Endothelial cell of umbilical vein (primary cell): ENCODE measurements around the gene VAV2. TPM values are rescaled to one million over a fixed set of nuclear protein-coding genes. Genes with fewer than 3 reads are reported as not detected.

ENCODE experiments used
- BruUV-seq: library from RNA; stranded (reverse); fragments of 400-500 nt; replicated peaks from 2 replicates; lab custom pipeline; 2021; lab: Mats Ljungman, UMichigan
- CTCF ChIA-PET: fragments of 300-600, 350-600 bp; sonication (Branson Sonifier 250); formaldehyde crosslinking; loops from one replicate; lab custom pipeline; 2021; ENCODE audit warnings: antibody characterized with exemption, inconsistent platforms; lab: Charles Lee
- POLR2A ChIA-PET: fragments of 300-600, 350-600 bp; sonication (Branson Sonifier 250); formaldehyde crosslinking; loops from one replicate; lab custom pipeline; 2021; ENCODE audit warnings: antibody characterized with exemption, inconsistent platforms; lab: Charles Lee
- DNase-seq: peaks from one replicate; pipeline ENCODE4 v3.0.0-alpha.2; 2011; ENCODE audit warnings: low read depth, low spot score
- FAIRE-seq: peaks from 2 replicates; lab custom pipeline; 2011; peaks lifted over from hg19 to GRCh38; lab: Jason Lieb, UNC
- H2AFZ ChIP-seq: 2 replicates; pipeline ENCODE4 v1.6.0; 2012; ENCODE audit warnings: low read depth, low read length, control low read depth, inconsistent platforms
- H3K27ac ChIP-seq: 2 replicates; pipeline ENCODE4 v1.5.1; 2011; ENCODE audit warnings: low read depth, mild to moderate bottlenecking, control low read depth, low read length, moderate library complexity; ENCODE audit not compliant: insufficient read depth
- H3K27me3 ChIP-seq, 2 experiments: 2 replicates each; pipeline versions ENCODE4 v1.6.0 to v1.6.1; 2011; ENCODE audit warnings: low read length in 2 of 2, mixed read lengths in 1 of 2; ENCODE audit not compliant: control insufficient read depth in 2 of 2, insufficient read depth in 2 of 2
- H3K36me3 ChIP-seq, 2 experiments: 2 replicates in 1 of 2; 3 replicates in 1 of 2; pipeline ENCODE4 v1.5.1; 2011; ENCODE audit warnings: low read length in 2 of 2, mild to moderate bottlenecking in 1 of 2, moderate library complexity in 1 of 2; ENCODE audit not compliant: control insufficient read depth in 2 of 2, insufficient read depth in 2 of 2; ENCODE audit errors: extremely low read depth in 1 of 2
- H3K4me1 ChIP-seq: 3 replicates; pipeline ENCODE4 v1.5.1; 2011; ENCODE audit warnings: mild to moderate bottlenecking, low read length; ENCODE audit not compliant: control insufficient read depth, insufficient read depth; ENCODE audit errors: extremely low read depth
- H3K4me2 ChIP-seq: 2 replicates; pipeline ENCODE4 v1.6.1; 2011; ENCODE audit warnings: low read length, control low read depth, mixed read lengths; ENCODE audit not compliant: insufficient read depth
- H3K4me3 ChIP-seq, 3 experiments: fragments of 200-600 bp in 1 of 3; sonication (generic), shearing (Covaris generic) in 1 of 3; replicated peaks in 1 of 3; 2 replicates each; pipeline ENCODE4 v1.5.1; 2011 to 2016; ENCODE audit warnings: control low read depth in 3 of 3, low read length in 3 of 3, mild to moderate bottlenecking in 2 of 3, inconsistent platforms in 1 of 3, low read depth in 1 of 3, moderate library complexity in 1 of 3; ENCODE audit not compliant: insufficient read depth in 1 of 3
- H3K79me2 ChIP-seq: 2 replicates; pipeline ENCODE4 v1.6.0; 2012; ENCODE audit warnings: low read length, inconsistent platforms; ENCODE audit not compliant: control insufficient read depth, insufficient read depth
- H3K9ac ChIP-seq: replicated peaks from 2 replicates; pipeline ENCODE3; 2011; ENCODE audit warnings: low read length, control low read depth; ENCODE audit not compliant: insufficient read depth; ENCODE audit errors: extremely low read depth
- H3K9me1 ChIP-seq: replicated peaks from 3 replicates; pipeline ENCODE4 v1.6.0; 2011; ENCODE audit warnings: mild to moderate bottlenecking, low read length; ENCODE audit not compliant: control insufficient read depth, insufficient read depth; ENCODE audit errors: extremely low read depth
- H3K9me3 ChIP-seq: replicated peaks from 2 replicates; pipeline ENCODE4 v1.5.1; 2012; ENCODE audit warnings: low read length, inconsistent platforms; ENCODE audit not compliant: control insufficient read depth, insufficient read depth
- H4K20me1 ChIP-seq: replicated peaks from 2 replicates; pipeline ENCODE3; 2011; ENCODE audit warnings: mild to moderate bottlenecking, low read length; ENCODE audit not compliant: control insufficient read depth, insufficient read depth; ENCODE audit errors: extremely low read depth
- CTCF ChIP-seq, 2 donors: IDR thresholded peaks; 1 replicate in 1 of 2; 2 replicates in 1 of 2; pipeline ENCODE4 v1.5.1; 2011; ENCODE audit warnings: low read length in 2 of 2, mild to moderate bottlenecking in 2 of 2, moderate library complexity in 2 of 2, control low read depth in 1 of 2, inconsistent platforms in 1 of 2, low read depth in 1 of 2; ENCODE audit not compliant: insufficient read depth in 1 of 2; ENCODE audit errors: extremely low read depth in 1 of 2
- EZH2 ChIP-seq: IDR thresholded peaks from 2 replicates; pipeline ENCODE4 v1.6.1; 2012; ENCODE audit warnings: borderline replicate concordance, low read depth, mild to moderate bottlenecking, moderate library complexity, low read length, inconsistent platforms; ENCODE audit not compliant: severe bottlenecking
- FOS ChIP-seq: IDR thresholded peaks from 2 replicates; pipeline ENCODE4 v1.6.1; 2011; ENCODE audit warnings: mild to moderate bottlenecking, low read length, moderate library complexity, borderline replicate concordance; ENCODE audit not compliant: insufficient read depth
- GATA2 ChIP-seq: IDR thresholded peaks from 2 replicates; pipeline ENCODE4 v1.7.0; 2011; ENCODE audit warnings: low read depth, mild to moderate bottlenecking, moderate library complexity, mixed read lengths, low read length; ENCODE audit not compliant: insufficient read length, insufficient read depth
- JUN ChIP-seq: IDR thresholded peaks from 2 replicates; pipeline ENCODE4 v1.6.1; 2011; ENCODE audit warnings: borderline replicate concordance, low read depth; ENCODE audit not compliant: insufficient read length, insufficient read depth
- MAX ChIP-seq: IDR thresholded peaks from 2 replicates; pipeline ENCODE4 v1.6.1; 2011; ENCODE audit not compliant: insufficient read depth, insufficient read length
- MYC ChIP-seq: IDR thresholded peaks from one replicate; pipeline ENCODE4 v1.6.1; 2011; ENCODE audit warnings: mild to moderate bottlenecking, low read depth, low read length
- POLR2A ChIP-seq: IDR thresholded peaks from 2 replicates; pipeline ENCODE4 v1.6.1; 2012; ENCODE audit warnings: low read depth, mild to moderate bottlenecking, control low read depth, low read length
- POLR2AphosphoS5 ChIP-seq: IDR thresholded peaks from 2 replicates; pipeline ENCODE4 v1.6.1; 2012; ENCODE audit warnings: low read depth, mild to moderate bottlenecking, control low read depth, low read length, moderate library complexity; ENCODE audit not compliant: insufficient read depth
- dilution Hi-C: fragments of 300-500 bp; cut with MboI; formaldehyde crosslinking; loops from one replicate; pipeline ENCODE4 v1.15.0; 2019; ENCODE audit warnings: low sequenced_read_pairs; ENCODE audit not compliant: extremely low pct_ligation_motif_present
- intact Hi-C: fragments of 100-400 bp; cut with micrococcal nuclease; formaldehyde crosslinking; loops from one replicate; pipeline ENCODE4 v1.10.0; 2022
- polyA plus RNA-seq, 4 experiments: library from polyadenylated mRNA; depleted of rRNA in 3 of 4; stranded (reverse) in 3 of 4; unstranded in 1 of 4; fragments of >200 nt; gene quantifications; 2 replicates each; pipeline versions ENCODE4 v1.2.1 to v1.2.3, GENCODE V29; 2011 to 2012; ENCODE audit warnings: missing spikeins in 1 of 4
- total RNA-seq: library from RNA; stranded (reverse); gene quantifications from 2 replicates; pipeline ENCODE4 v1.2.3, GENCODE V29; 2021

VAV2 gene
- total and polyA plus RNA-seq, 2 donors (not counting 3 experiments of a cell fraction or from before 2014, with no cell fraction given): 10.6 to 30.6 TPM

DNA sequence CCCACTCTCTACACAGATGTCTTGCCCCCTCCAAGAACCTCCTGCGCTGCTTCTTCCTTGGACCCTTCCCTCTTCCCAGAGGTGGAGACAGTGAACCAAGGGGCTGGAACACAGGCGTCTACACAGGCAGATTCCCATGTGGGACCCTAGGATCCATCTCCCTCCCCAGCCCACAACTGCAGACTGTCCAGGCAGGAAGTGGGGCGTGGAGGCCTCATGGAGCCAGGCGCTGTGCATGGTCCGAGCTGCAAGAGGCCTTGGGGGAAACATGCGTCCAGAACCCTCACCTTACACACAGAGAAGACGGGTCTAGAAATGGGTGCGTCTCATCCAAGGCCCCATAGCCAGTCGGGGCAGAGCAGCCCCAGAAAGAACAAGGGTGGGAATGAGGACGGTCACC is 117.5 kb downstream of the VAV2 start:
- ChIA-PET CTCF (interaction anchor here (1.1 kb wide), 1 partner anchor 11 kb away, joined by 3 read pairs; no protein-coding TSS in a partner anchor), POLR2A (no interaction called here)
- intact Hi-C loops: no loop called here
- H3K4me2 ChIP-seq: no peak overlapping the region
- no peak for TF ChIP-seq CTCF (IDR thresholded peaks at IDR 0.05; ENCODE audit: extremely low read depth in 1 of 2, insufficient read depth in 1 of 2, low read depth in 1 of 2, low read length in 2 of 2)
- TF ChIP-seq JUN: no peak
- TF ChIP-seq FOS: no peak
- no peak for TF ChIP-seq MYC
- TF ChIP-seq POLR2A: no peak
- TF ChIP-seq MAX: no peak
- TF ChIP-seq GATA2: no peak
- TF ChIP-seq POLR2AphosphoS5: no peak
- TF ChIP-seq EZH2: no peak
- peaks cover 28% of the 10 kb centered on the region for H3K79me2 ChIP-seq
- no peak for FAIRE-seq
- peaks cover 7% of the 10 kb centered on the region for H3K4me1 ChIP-seq
- H3K9me3 ChIP-seq: no peaks in the 10 kb centered on the region
- H3K27ac ChIP-seq: no peak overlapping the region
- H3K9me1 ChIP-seq: no peaks in the 10 kb centered on the region
- no peak overlapping the region for H2AFZ ChIP-seq
- no peaks in the 10 kb centered on the region for H4K20me1 ChIP-seq
- H3K4me3 ChIP-seq: no peak overlapping the region
- DNase-seq: no peak
- no peaks in the 10 kb centered on the region for H3K27me3 ChIP-seq
- H3K36me3 ChIP-seq: no peaks in the 10 kb centered on the region
- BruUV-seq: no TSS peak
- dilution Hi-C loops: no loop called here
- H3K9ac ChIP-seq: no peak overlapping the region
